Endothelial cell of umbilical vein (primary cell): ENCODE results near the gene CCIN. TPM values are rescaled to one million over a fixed set of nuclear protein-coding genes. Genes with fewer than 3 reads are reported as not detected.
A peak's percentile ranks its signal among the peaks of the same experiment; 100 is the strongest.

ENCODE experiments used
- BruUV-seq: library from RNA; stranded (reverse); fragments of 400-500 nt; replicated peaks from 2 replicates; lab custom pipeline; 2021; lab: Mats Ljungman, UMichigan
- CTCF ChIA-PET: fragments of 300-600, 350-600 bp; sonication (Branson Sonifier 250); formaldehyde crosslinking; loops from one replicate; lab custom pipeline; 2021; ENCODE audit warnings: antibody characterized with exemption, inconsistent platforms; lab: Charles Lee
- POLR2A ChIA-PET: fragments of 300-600, 350-600 bp; sonication (Branson Sonifier 250); formaldehyde crosslinking; loops from one replicate; lab custom pipeline; 2021; ENCODE audit warnings: antibody characterized with exemption, inconsistent platforms; lab: Charles Lee
- DNase-seq: peaks from one replicate; pipeline ENCODE4 v3.0.0-alpha.2; 2011; ENCODE audit warnings: low read depth, low spot score
- FAIRE-seq: peaks from 2 replicates; lab custom pipeline; 2011; peaks lifted over from hg19 to GRCh38; lab: Jason Lieb, UNC
- H2AFZ ChIP-seq: 2 replicates; pipeline ENCODE4 v1.6.0; 2012; ENCODE audit warnings: low read depth, low read length, control low read depth, inconsistent platforms
- H3K27ac ChIP-seq: 2 replicates; pipeline ENCODE4 v1.5.1; 2011; ENCODE audit warnings: low read depth, mild to moderate bottlenecking, control low read depth, low read length, moderate library complexity; ENCODE audit not compliant: insufficient read depth
- H3K27me3 ChIP-seq, 2 experiments: 2 replicates each; pipeline versions ENCODE4 v1.6.0 to v1.6.1; 2011; ENCODE audit warnings: low read length in 2 of 2, mixed read lengths in 1 of 2; ENCODE audit not compliant: control insufficient read depth in 2 of 2, insufficient read depth in 2 of 2
- H3K36me3 ChIP-seq, 2 experiments: 2 replicates in 1 of 2; 3 replicates in 1 of 2; pipeline ENCODE4 v1.5.1; 2011; ENCODE audit warnings: low read length in 2 of 2, mild to moderate bottlenecking in 1 of 2, moderate library complexity in 1 of 2; ENCODE audit not compliant: control insufficient read depth in 2 of 2, insufficient read depth in 2 of 2; ENCODE audit errors: extremely low read depth in 1 of 2
- H3K4me1 ChIP-seq: 3 replicates; pipeline ENCODE4 v1.5.1; 2011; ENCODE audit warnings: mild to moderate bottlenecking, low read length; ENCODE audit not compliant: control insufficient read depth, insufficient read depth; ENCODE audit errors: extremely low read depth
- H3K4me2 ChIP-seq: 2 replicates; pipeline ENCODE4 v1.6.1; 2011; ENCODE audit warnings: low read length, control low read depth, mixed read lengths; ENCODE audit not compliant: insufficient read depth
- H3K4me3 ChIP-seq, 3 experiments: fragments of 200-600 bp in 1 of 3; sonication (generic), shearing (Covaris generic) in 1 of 3; replicated peaks in 1 of 3; 2 replicates each; pipeline ENCODE4 v1.5.1; 2011 to 2016; ENCODE audit warnings: control low read depth in 3 of 3, low read length in 3 of 3, mild to moderate bottlenecking in 2 of 3, inconsistent platforms in 1 of 3, low read depth in 1 of 3, moderate library complexity in 1 of 3; ENCODE audit not compliant: insufficient read depth in 1 of 3
- H3K79me2 ChIP-seq: 2 replicates; pipeline ENCODE4 v1.6.0; 2012; ENCODE audit warnings: low read length, inconsistent platforms; ENCODE audit not compliant: control insufficient read depth, insufficient read depth
- H3K9ac ChIP-seq: replicated peaks from 2 replicates; pipeline ENCODE3; 2011; ENCODE audit warnings: low read length, control low read depth; ENCODE audit not compliant: insufficient read depth; ENCODE audit errors: extremely low read depth
- H3K9me1 ChIP-seq: replicated peaks from 3 replicates; pipeline ENCODE4 v1.6.0; 2011; ENCODE audit warnings: mild to moderate bottlenecking, low read length; ENCODE audit not compliant: control insufficient read depth, insufficient read depth; ENCODE audit errors: extremely low read depth
- H3K9me3 ChIP-seq: replicated peaks from 2 replicates; pipeline ENCODE4 v1.5.1; 2012; ENCODE audit warnings: low read length, inconsistent platforms; ENCODE audit not compliant: control insufficient read depth, insufficient read depth
- H4K20me1 ChIP-seq: replicated peaks from 2 replicates; pipeline ENCODE3; 2011; ENCODE audit warnings: mild to moderate bottlenecking, low read length; ENCODE audit not compliant: control insufficient read depth, insufficient read depth; ENCODE audit errors: extremely low read depth
- EZH2 ChIP-seq: IDR thresholded peaks from 2 replicates; pipeline ENCODE4 v1.6.1; 2012; ENCODE audit warnings: borderline replicate concordance, low read depth, mild to moderate bottlenecking, moderate library complexity, low read length, inconsistent platforms; ENCODE audit not compliant: severe bottlenecking
- FOS ChIP-seq: IDR thresholded peaks from 2 replicates; pipeline ENCODE4 v1.6.1; 2011; ENCODE audit warnings: mild to moderate bottlenecking, low read length, moderate library complexity, borderline replicate concordance; ENCODE audit not compliant: insufficient read depth
- GATA2 ChIP-seq: IDR thresholded peaks from 2 replicates; pipeline ENCODE4 v1.7.0; 2011; ENCODE audit warnings: low read depth, mild to moderate bottlenecking, moderate library complexity, mixed read lengths, low read length; ENCODE audit not compliant: insufficient read length, insufficient read depth
- JUN ChIP-seq: IDR thresholded peaks from 2 replicates; pipeline ENCODE4 v1.6.1; 2011; ENCODE audit warnings: borderline replicate concordance, low read depth; ENCODE audit not compliant: insufficient read length, insufficient read depth
- MYC ChIP-seq: IDR thresholded peaks from one replicate; pipeline ENCODE4 v1.6.1; 2011; ENCODE audit warnings: mild to moderate bottlenecking, low read depth, low read length
- POLR2A ChIP-seq: IDR thresholded peaks from 2 replicates; pipeline ENCODE4 v1.6.1; 2012; ENCODE audit warnings: low read depth, mild to moderate bottlenecking, control low read depth, low read length
- POLR2AphosphoS5 ChIP-seq: IDR thresholded peaks from 2 replicates; pipeline ENCODE4 v1.6.1; 2012; ENCODE audit warnings: low read depth, mild to moderate bottlenecking, control low read depth, low read length, moderate library complexity; ENCODE audit not compliant: insufficient read depth
- dilution Hi-C: fragments of 300-500 bp; cut with MboI; formaldehyde crosslinking; loops from one replicate; pipeline ENCODE4 v1.15.0; 2019; ENCODE audit warnings: low sequenced_read_pairs; ENCODE audit not compliant: extremely low pct_ligation_motif_present
- intact Hi-C: fragments of 100-400 bp; cut with micrococcal nuclease; formaldehyde crosslinking; loops from one replicate; pipeline ENCODE4 v1.10.0; 2022
- polyA plus RNA-seq, 4 experiments: library from polyadenylated mRNA; depleted of rRNA in 3 of 4; stranded (reverse) in 3 of 4; unstranded in 1 of 4; fragments of >200 nt; gene quantifications; 2 replicates each; pipeline versions ENCODE4 v1.2.1 to v1.2.3, GENCODE V29; 2011 to 2012; ENCODE audit warnings: missing spikeins in 1 of 4
- total RNA-seq: library from RNA; stranded (reverse); gene quantifications from 2 replicates; pipeline ENCODE4 v1.2.3, GENCODE V29; 2021
- TF ChIP-seq, protein P1 (sequence below): IDR thresholded peaks from 2 replicates; pipeline ENCODE4 v1.6.1; 2011; ENCODE audit not compliant: insufficient read depth, insufficient read length
- TF ChIP-seq, protein P2 (sequence below), 2 donors: IDR thresholded peaks; 1 replicate in 1 of 2; 2 replicates in 1 of 2; pipeline ENCODE4 v1.5.1; 2011; ENCODE audit warnings: low read length in 2 of 2, mild to moderate bottlenecking in 2 of 2, moderate library complexity in 2 of 2, control low read depth in 1 of 2, inconsistent platforms in 1 of 2, low read depth in 1 of 2; ENCODE audit not compliant: insufficient read depth in 1 of 2; ENCODE audit errors: extremely low read depth in 1 of 2

CCIN gene
- total and polyA plus RNA-seq, 2 donors (not counting 3 experiments of a cell fraction or from before 2014, with no cell fraction given): 0.22 to 1.2 TPM

DNA sequence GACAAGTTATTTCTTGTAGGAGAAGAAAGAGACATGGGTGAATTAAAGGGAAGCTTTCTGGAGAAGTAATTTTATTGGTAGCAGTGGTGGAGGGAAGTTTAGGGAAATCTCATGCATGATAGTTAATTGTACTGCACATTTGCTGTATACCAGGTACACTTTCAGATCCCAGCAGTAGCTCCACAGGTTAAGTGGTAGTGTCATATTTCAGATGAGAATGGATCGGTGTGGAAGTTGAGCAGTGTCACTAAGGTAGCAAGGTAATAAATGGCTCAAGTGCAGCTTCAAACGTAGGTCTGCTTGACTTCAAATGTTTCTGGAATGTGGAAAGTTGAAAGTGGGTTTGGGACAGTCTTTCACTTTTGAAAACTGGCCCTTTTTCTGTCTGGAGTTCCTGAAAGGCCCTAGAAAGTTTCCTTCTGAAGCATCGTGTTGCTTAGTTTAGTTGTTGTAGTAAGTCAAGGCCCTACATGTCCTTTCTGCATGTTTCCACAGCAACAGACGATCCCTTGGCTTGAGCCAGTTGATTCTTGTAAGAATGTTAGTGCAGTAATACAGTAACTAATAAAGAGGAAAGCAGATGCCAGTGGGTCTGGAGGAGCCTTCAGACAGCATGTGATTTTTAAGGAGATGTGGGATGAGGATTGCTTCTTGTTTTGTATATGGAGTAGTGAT lies 25.3 kb downstream of the CCIN start:
- no peak overlapping the region for H2AFZ ChIP-seq
- intact Hi-C loops: loop anchor here (5.0 kb wide), 1 partner anchor 133 kb away; no protein-coding TSS in a partner anchor
- H3K36me3 ChIP-seq: peaks cover 0 to 7% of the 10 kb centered on the region in 2 experiments
- no peaks in the 10 kb centered on the region for H4K20me1 ChIP-seq
- TF ChIP-seq JUN (no peak), FOS (no peak), POLR2AphosphoS5 (no peak), GATA2 (no peak), POLR2A (no peak), EZH2 (no peak), MYC (no peak)
- TF ChIP-seq, protein P1, sequence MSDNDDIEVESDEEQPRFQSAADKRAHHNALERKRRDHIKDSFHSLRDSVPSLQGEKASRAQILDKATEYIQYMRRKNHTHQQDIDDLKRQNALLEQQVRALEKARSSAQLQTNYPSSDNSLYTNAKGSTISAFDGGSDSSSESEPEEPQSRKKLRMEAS: no peak
- TF ChIP-seq, protein P2, sequence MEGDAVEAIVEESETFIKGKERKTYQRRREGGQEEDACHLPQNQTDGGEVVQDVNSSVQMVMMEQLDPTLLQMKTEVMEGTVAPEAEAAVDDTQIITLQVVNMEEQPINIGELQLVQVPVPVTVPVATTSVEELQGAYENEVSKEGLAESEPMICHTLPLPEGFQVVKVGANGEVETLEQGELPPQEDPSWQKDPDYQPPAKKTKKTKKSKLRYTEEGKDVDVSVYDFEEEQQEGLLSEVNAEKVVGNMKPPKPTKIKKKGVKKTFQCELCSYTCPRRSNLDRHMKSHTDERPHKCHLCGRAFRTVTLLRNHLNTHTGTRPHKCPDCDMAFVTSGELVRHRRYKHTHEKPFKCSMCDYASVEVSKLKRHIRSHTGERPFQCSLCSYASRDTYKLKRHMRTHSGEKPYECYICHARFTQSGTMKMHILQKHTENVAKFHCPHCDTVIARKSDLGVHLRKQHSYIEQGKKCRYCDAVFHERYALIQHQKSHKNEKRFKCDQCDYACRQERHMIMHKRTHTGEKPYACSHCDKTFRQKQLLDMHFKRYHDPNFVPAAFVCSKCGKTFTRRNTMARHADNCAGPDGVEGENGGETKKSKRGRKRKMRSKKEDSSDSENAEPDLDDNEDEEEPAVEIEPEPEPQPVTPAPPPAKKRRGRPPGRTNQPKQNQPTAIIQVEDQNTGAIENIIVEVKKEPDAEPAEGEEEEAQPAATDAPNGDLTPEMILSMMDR (IDR thresholded peaks at IDR 0.05; ENCODE audit: extremely low read depth in 1 of 2, insufficient read depth in 1 of 2, low read depth in 1 of 2, low read length in 2 of 2): no peak
- H3K79me2 ChIP-seq: peaks cover 64% of the 10 kb centered on the region
- no peaks in the 10 kb centered on the region for H3K9me1 ChIP-seq
- H3K4me1 ChIP-seq: peaks cover 31% of the 10 kb centered on the region
- H3K27ac ChIP-seq: no peak overlapping the region
- H3K9ac ChIP-seq: no peak overlapping the region
- no peaks in the 10 kb centered on the region for H3K27me3 ChIP-seq
- no peaks in the 10 kb centered on the region for H3K9me3 ChIP-seq
- DNase-seq (no peak), FAIRE-seq (no peak)
- ChIA-PET CTCF (interaction anchor here (1.1 to 1.5 kb wide), 3 partner anchors 10 to 91 kb away, joined by 3 to 4 read pairs (median 4); no protein-coding TSS in a partner anchor), POLR2A (no interaction called here)
- peak overlapping the region; percentile 33 for H3K4me2 ChIP-seq
- dilution Hi-C loops: no loop called here
- no peak overlapping the region for H3K4me3 ChIP-seq
- no TSS peak for BruUV-seq
